HepG2 (cell line): Measurements from ENCODE around the gene ARHGEF10L. TPM values are rescaled to one million over a fixed set of nuclear protein-coding genes. Genes with fewer than 3 reads are reported as not detected.

Experiments
- ARID4A ChIP-seq: sonication (generic); formaldehyde crosslinking; IDR thresholded peaks from 2 replicates; pipeline ENCODE4 v1.5.0; 2020; ENCODE audit warnings: mild to moderate bottlenecking, missing genetic modification reagents, borderline replicate concordance
- ARNT2 ChIP-seq: sonication (generic); formaldehyde crosslinking; IDR thresholded peaks from 2 replicates; pipeline ENCODE4 v1.8.0; 2022; ENCODE audit warnings: mild to moderate bottlenecking, low read depth, missing genetic modification reagents, moderate library complexity
- MEIS1 ChIP-seq: sonication (generic); formaldehyde crosslinking; IDR thresholded peaks from 2 replicates; pipeline ENCODE4 v1.9.0; 2021; ENCODE audit warnings: mild to moderate bottlenecking, missing genetic modification reagents, moderate library complexity, borderline replicate concordance
- U2AF2 ChIP-seq: fragments of 200-400 bp; formaldehyde crosslinking; IDR thresholded peaks from 2 replicates; pipeline ENCODE4 v1.6.1; 2017; ENCODE audit warnings: low read depth, mild to moderate bottlenecking, low read length
- ZNF350 ChIP-seq: sonication (generic); formaldehyde crosslinking; IDR thresholded peaks from 2 replicates; pipeline ENCODE4 v1.4.0; 2020; ENCODE audit warnings: mild to moderate bottlenecking, low read depth, missing genetic modification reagents, borderline replicate concordance
- ZNF512 ChIP-seq: sonication (generic); formaldehyde crosslinking; IDR thresholded peaks from 2 replicates; pipeline ENCODE4 v1.4.0; 2020; ENCODE audit warnings: mild to moderate bottlenecking, missing genetic modification reagents
- polyA plus RNA-seq, 8 experiments: library from polyadenylated mRNA; depleted of rRNA in 3 of 8; stranded (reverse) in 7 of 8; unstranded in 1 of 8; fragments of >200 nt; fragmentation: Illumina TruSeq in 4 of 8; extraction: Trizol in 4 of 8; gene quantifications; 2 replicates each; pipeline versions ENCODE4 v1.2.1 to v1.2.3, GENCODE V29; 2011 to 2016; ENCODE audit warnings: low read depth in 4 of 8, missing spikeins in 1 of 8, mixed read lengths in 1 of 8; ENCODE audit not compliant: insufficient read depth in 1 of 8
- total RNA-seq, 5 experiments: library from RNA; depleted of rRNA; stranded (reverse); fragments of >200 nt; fragmentation: Illumina TruSeq; extraction: Trizol; gene quantifications; 2 replicates each; pipeline ENCODE4 v1.2.3, GENCODE V29; 2016; ENCODE audit warnings: low read depth in 1 of 5
- TF ChIP-seq, protein P1 (sequence below): sonication (generic); formaldehyde crosslinking; IDR thresholded peaks from 2 replicates; pipeline ENCODE4 v1.4.0; 2020; ENCODE audit warnings: mild to moderate bottlenecking, missing genetic modification reagents

Gene ARHGEF10L
- total and polyA plus RNA-seq, 2 of the 13 experiments (the other 11 are each of a cell fraction or from before 2014, with no cell fraction given): 46.5 to 78.3 TPM

- TF ChIP-seq ARID4A (CRISPR knock-in tag): no peak
- TF ChIP-seq U2AF2: no peak
- TF ChIP-seq, protein P1, sequence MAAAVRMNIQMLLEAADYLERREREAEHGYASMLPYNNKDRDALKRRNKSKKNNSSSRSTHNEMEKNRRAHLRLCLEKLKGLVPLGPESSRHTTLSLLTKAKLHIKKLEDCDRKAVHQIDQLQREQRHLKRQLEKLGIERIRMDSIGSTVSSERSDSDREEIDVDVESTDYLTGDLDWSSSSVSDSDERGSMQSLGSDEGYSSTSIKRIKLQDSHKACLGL (CRISPR knock-in tag): no peak
- TF ChIP-seq ARNT2 (CRISPR knock-in tag): no peak
- TF ChIP-seq ZNF512 (CRISPR knock-in tag): no peak
- TF ChIP-seq MEIS1 (CRISPR knock-in tag): no peak
- no peak for TF ChIP-seq ZNF350
Measured at GRCh38 chr1:17561247-17561548, 21.7 kb downstream of the ARHGEF10L start (continued).
